Suppressor macrophage treated with lipopolysaccharide for 1 hour (primary cell): Measurements from ENCODE around the gene SYT1.
"Not testable (repeated sequence)": the region's sequence is repeated elsewhere in the genome, so short reads cannot be mapped to it uniquely, and the experiment has no call there.

ENCODE experiments used
- DNase-seq, 3 donors: peaks; one replicate each; pipeline ENCODE4 v3.0.0-alpha.2; 2020 to 2022

The SYT1 gene

DNA sequence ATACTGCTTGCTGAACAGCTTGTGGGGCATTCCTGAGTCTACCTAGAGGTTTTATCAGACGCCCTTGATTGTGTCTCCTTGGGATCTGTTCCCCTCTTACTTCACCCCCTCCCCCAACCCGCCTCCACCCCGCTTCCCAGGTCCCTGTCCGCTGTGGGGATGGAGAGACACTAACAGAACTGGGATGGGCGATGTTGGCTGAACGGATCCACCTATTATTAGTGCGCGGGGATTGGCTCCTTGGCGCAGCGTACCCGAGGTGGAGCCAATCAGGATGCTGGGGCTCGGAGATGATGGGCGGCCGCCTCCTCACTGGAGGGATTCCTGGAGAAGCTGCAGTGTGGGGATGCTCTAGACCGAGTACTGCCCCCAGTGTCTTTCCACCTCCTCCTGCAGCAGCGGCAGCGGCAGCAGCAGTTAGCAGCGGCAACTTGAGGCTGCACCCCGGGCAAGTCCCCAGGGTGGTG is at the start of gene SYT1:
TSS of gene SYT1 (plus strand) at position 372 of the 467 bp plus-strand sequence.
- no peak for DNase-seq

DNA sequence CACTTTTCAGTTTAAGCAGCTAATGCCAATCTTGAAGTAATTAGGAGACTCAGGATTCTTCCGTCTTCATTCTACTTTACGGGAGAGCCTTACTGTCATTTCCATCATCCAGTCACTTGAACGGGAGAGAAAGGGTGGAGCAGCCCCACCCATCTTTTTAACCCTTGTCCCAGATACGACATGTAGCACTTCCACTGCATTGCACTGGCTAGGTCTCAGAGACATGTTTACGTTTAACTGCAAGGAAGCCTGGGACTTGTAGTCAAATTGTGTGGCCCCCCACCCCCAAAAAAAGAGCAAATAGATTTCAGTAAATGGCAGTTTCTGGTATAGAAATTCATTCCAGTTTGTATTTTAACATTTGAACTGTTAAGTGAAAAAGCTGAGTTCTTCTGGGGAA is 46.1 kb upstream of the SYT1 start:
- no peak for DNase-seq

DNA sequence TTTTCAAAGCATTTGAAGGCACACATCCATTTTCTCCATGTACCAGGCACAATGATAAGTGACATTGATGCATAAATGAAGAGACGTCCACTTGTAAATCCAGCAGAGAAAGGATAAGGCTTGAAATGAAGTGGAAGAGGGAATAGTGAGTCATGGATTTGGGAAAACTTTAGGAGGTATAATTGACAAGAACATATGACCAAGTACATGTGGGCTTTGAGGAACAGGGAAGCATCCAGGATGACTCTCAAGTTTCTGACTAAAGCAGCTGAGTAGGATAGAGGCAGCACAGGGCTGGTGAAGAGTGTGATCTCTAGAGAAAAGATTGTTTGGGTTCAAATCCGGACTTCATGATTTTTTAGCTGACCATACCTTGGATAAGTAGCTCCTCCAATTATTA is 43.6 kb upstream of the SYT1 start:
- no peak for DNase-seq

DNA sequence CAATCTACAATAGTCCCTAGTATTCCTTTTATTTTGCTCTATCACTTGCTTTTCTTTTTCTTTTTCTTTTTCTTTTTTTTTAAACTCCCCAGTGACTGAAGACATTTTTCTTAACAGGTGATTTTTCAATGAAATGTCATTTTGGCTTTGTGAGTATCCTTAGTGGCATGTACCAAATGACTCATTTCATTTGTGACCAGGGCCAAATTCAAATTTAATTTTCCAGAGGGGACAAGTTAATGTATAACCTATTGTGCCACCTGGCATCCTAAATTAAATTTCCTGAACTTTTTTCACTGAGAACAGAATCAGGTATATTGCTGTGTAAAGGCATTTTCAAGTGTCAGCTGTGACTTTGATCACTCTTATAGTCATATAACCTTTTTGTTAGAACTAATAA is 39.7 kb upstream of the SYT1 start:
- DNase-seq: no peak

DNA sequence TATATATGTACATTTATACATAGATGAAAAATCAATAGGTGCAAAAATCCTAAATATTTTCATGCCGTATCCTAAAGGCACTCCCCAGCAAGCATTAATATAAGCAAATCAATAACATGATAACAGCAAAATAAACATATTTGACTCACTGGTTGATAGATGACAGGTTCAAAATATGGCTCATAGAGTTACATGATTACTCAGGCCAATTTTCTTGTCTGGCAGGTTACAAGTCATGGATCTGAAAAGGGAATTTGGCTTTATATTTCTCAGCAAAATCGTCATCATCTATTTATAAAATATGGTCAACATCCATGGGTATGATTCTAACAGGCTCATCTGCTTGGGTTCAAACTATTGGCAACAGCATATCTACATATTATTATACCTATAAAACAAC is 34.9 kb upstream of the SYT1 start:
- no peak for DNase-seq

DNA sequence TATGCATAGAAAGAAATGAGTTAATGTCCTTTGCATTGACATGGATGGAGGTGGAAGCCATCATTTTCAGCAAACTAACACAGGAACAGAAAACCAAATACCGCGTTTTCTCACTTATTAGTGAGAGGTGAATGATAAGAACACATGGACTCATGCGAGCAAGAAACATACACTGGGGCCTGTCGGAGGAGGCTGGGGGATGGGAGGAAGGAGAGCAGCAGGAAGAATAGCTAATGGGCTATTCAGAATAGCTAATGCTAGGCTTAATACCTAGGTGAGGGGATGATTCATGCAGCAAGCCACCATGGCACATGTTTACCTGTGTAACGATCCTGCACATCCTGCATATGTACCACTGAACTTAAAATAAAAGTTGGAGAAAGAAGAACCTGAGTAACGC is 29.1 kb upstream of the SYT1 start:
- DNase-seq: no peak

DNA sequence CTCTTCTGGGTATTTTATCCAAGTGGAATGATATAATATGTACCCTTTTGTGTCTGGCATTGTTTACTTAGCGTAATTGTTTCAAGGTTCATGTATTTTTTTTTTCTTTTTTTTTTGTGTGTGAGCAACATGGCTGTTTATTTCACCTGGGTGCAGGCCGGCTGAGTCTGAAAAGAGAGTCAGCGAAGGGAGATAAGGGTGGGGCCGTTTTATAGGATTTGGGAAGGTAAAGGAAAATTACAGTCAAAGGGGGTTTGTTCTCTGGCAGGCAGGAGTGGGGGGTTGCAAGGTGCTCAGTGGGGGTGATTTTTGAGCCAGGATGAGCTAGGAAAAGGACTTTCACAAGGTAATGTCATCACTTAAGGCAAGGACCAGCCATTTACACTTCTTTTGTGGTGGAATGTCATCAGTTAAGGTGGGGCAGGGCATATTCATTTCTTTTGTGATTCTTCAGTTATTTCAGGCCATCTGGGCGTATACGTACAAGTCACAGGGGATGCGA is 24.0 kb upstream of the SYT1 start:
- DNase-seq: not testable (repeated sequence)

DNA sequence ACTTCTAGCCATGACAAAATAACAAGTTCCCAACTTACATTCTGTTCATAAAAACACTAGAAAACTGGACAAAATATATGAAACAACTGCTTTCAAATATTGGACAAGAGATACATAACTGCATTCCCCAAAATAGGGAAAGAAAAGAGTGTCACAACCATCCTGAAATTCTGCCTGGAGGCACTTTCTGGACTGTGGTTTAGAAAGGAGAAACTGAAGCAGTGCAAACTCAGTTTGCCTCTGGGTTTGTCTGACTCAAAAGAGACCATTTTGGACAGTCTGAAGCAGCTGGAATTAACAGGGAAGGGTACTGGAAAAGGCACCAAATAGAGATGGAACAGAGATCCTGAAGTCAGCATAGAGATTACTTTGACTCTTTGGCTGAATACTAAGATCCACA is 11.3 kb upstream of the SYT1 start:
- no peak for DNase-seq

DNA sequence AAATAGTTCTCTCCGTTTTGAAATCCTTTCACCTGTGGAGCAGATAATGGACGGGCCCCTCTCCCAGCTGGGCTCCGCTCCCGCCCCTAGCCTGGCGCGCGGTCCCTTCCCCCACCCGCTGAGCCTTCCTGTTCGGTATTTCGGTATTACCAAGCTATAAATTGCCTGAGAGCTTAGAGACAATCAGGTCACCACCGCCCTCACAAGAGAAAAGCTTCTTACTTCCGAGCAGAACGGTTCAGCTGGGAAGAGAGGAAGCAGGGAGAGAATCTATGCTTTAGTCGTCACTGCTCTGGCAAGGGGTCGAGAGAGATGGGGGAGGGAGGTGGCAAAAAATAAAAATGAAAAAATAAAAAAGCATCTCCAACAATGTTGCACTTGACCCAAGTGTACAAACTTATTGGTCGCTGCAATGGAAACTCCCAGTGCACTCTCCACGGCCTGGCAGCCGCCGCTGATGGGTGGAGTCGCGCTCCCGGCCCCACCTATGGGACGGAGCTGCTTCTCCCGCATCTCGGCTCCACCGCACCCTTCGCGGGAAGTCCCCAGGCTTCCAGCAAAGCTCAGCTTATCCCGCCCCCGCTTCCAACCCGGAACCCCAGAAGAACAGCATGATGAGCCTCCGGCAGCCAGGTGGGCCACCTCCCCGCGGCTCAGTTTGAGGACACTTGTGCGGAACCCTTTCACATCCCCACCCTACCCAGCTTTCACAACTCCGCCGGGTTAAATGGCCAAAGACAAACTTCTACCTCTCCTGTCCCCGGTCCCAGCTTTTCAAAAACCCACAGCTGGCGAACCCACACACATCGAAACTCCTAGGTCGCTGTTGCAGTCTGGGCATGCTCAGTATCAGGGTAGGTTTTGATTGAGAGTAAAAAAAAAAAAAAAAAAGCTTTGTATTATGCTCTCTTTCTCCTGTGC is 832 bp upstream of the SYT1 start:
- peak in 1 of 3 donors; percentile 2 for DNase-seq

DNA sequence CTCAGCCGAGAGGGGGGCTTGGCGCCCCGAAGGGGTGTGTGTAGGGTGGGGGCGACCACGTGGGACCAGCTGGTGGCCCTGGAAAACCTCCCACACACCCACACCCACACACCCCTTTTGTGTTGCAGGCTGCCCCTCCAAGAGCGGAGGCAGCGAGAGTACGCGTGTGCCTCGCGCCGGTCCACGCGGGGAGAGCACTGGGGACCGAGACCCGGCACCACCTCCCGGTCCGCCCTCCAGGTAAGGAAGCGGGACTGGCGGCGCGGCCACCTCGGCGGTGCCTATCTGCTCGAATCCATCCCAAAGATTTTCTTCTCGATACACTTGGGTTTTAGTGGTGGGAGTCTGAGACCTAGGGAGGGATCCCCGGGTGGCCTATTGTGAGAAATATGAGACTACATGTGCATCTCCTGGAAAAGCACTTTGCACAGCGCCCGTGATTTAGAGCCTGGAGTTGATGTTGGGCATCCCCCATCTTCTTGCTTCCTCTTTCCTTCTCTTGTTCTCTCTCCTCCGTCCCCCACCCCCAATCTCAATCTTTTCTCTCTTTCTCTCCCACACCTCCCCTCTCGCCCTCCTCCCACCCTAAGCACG is 393 bp downstream of the SYT1 start:
- DNase-seq: no peak

DNA sequence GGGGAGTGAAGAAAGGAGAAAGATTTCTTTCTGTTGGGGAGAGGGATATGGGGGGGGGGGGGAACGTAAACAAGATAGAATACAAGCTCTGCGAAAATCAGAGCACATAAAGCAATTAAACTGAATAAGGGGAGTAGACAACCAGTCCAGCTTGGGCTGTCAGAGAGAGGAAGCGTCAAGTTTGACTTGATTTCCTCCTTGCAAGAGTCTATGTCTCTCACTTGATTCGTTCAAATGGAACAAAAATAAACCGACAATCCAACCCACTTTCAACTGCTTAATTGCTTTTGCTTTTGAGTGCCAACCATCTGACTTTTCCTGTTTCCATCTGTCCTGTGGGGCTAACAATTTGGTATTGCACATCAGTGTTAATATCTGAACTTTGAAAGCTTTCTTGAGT is 942 bp downstream of the SYT1 start:
- no peak for DNase-seq

DNA sequence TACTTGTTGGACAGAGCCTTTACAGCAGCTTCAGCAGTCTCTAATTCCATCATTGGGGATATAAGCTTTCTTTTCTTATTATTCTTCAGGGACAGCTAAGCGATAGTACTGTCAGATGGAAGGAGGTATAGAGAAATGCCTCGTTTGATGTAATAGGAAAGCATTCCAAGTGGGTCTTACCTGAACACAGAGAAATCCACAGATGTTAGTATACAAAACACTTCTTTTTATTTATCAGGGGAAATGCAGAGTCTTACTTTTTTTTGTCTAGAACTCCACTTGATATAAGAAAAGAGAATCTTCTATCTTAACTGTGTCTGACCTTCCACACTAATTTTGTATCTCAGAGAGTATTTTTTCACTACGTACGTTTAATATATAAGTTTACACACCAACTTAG is 1.9 kb downstream of the SYT1 start:
- DNase-seq: no peak

DNA sequence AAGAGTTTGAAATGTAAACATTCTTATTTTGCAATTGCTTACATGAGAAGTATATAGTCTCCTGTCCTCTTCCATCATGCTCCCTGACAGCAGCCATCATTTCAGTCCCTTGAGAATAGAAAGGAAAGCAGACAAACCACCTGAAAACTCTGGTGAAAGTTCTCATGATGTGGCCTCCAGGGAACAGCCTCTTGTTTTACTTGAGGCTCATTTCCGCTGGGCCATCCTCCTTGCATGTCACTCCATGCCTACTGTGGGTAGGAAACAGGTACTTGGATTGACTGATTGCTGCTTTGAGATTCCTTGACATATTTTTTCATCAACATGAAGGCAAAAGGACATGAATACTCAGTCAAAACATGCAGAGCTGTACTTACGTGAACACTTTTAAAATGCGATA is 6.0 kb downstream of the SYT1 start:
- DNase-seq: no peak

DNA sequence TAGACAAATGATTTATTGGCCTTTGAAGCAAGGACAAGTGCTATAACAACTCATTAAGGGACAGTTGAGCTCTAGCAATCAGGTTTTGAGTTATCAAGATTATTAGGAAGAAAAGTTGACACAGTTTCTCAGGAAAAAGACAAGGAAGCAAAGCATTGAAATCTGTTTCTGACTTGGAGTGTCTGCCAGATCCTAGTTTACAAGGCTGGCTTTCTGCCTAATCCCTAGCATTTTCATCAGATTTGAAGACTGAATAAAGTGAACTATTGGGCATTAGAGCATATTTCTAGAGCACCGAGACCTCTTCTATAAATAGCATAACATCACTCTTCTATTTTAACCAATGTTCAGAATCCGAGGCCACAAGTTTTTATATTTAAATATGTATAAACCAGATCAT is 7.0 kb downstream of the SYT1 start:
- no peak for DNase-seq

DNA sequence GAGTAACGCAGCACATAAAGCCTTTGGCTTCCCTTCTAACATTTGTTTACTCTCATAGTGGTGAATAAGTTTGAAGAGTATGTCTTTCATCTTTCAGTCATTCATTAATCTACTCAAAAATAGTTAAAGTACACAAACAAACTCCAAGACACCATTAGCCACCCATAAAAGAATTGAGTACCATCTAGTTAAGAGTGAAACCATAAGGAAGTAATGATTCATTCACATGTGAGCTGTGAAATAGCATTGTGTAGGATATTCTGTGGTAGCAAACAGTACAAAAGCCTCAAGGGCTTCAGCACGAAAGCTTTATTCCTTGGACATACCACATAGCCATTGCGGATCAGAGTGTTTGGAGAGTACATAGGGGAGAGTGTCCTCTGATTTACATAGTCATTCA is 13.9 kb downstream of the SYT1 start:
- DNase-seq: no peak

DNA sequence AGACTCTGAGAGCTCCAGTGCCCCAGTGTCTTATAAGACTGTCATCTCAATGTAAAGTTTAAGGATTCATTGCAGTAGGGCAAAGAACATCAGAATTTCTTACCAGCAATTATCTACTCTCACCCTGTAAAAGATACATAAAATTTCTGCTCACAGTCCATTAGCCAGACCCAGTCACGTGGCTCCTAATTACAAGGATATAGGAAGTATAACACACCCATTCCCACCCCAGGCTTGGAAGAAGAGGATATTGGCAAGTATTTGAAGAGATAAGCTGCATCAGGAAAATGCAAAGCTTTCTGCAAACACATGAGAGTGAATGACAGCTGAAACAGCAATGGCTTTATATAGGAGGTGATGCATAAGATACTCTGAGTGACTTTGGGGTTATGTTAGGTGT is 14.3 kb downstream of the SYT1 start:
- DNase-seq: no peak

DNA sequence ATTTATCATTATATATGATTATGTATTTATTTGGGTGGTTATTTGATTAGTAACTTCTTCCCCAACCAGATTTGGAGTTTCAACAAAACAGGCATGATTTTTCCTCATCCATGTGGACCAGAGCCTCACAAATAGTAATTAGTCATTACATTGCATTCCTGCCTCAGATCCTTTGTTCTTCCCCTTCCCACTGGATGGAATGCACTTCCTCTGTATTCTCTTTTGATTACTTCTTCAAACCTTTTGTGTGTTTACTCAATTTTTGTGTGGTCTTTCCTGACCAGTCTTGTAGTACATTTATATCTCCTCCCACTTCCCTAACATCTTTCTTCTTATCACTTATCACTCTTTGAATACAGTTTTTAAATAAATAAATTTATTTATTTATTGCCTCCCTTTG is 15.5 kb downstream of the SYT1 start:
- no peak for DNase-seq

DNA sequence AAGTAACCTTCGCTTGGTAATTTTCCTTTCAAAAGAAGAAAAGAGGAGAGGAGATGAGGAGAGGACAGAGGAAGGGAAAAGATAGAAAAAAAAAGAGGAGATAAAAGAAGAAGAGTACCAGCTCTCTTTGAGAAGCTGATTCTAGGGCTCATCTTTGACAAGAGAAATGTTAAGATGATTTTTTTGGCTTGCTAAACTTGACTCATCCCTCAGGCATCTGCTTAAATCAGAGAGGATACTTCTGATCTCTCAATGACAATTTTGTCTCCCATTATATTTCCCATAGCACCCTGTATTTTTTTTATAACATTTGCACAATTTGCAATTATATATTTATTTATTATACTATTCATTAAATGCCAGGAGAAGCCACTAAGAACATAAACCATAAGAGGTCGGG is 17.1 kb downstream of the SYT1 start:
- DNase-seq: no peak

DNA sequence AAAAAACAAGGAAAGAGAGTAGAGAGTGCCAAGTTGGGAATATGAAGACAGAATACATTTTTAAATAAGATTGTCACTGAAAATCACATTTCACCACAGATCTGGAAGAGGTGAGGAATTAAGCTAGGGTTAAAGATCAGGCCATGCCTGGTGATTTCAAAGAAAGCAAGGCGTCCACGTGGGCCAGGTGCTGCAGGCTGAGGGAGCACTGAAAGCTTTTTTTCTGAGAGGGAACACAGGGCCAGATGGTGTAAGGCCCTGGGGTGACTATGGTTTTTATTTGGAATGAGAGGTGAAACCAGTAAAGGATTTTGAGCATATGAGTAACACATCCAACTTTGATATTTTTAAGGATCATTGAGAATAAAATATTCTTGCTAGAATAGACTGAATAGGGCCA is 20.9 kb downstream of the SYT1 start:
- DNase-seq: no peak

DNA sequence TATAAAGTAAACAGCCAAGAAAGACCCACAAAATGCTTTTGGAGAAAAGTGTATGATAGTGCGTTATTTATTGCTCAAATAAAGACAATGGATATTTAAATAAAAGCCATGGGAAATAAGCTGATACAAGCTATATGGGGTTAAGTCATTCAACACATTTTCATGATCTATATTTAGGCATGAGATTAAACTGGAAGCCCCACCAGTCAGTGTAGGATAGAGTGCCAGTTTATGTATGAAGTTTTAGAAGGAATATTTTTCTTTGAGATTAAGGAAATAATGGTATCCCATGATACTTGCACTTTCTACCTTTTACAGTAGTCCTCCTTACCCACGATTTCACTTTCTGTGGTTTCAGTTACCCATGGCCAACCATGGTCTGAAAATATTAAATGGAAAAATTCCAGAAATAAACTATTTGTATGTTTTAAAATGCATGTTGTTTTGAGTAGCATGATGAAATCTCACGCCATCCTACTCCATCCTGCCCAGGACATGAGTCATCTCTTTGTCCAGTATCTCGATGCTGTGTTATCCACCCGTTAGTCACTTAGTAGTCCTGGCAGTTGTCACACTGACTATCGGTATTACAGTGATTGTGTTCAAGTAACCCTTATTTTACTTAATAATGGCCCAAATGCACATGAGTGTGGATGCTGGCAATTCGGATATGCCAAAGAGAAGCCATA is 22.3 kb downstream of the SYT1 start:
- peak in 1 of 3 donors; percentile 3 for DNase-seq

DNA sequence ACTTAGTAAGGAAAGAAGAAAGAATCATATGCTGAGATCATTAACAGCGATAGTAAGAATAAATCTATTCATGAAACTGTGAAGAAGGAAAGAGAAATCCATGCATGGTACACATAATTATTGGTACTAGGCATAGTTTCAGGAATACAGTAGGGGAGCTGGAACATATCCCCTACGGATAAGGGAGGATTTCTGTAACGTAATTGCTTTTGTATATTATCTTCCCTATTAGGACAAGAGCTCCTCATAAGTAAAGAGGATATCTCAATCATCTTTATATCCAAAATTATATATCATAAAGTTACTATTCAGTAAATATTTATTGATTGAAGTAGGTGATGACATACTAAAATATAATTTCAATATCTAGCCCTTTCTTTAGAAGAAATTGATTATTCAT is 22.9 kb downstream of the SYT1 start:
- no peak for DNase-seq

DNA sequence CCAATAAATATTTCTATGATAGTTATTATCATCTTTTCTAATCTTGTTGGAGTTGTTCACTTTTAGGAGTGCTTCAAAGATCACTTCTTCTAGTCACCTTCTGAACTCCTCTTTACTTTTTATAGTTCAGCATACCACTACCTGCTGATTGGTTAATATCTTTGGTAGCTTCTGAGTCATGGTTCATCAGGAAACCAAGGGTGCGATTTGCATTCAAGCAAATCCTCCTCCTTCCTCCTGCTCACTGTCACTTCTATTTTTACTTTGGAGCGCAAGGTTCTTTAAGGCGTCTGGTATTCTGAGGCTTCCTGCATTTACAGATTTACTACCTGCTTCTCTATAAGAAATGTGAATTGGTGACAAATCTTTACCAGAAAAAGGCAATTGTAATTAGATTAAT is 24.0 kb downstream of the SYT1 start:
- DNase-seq: no peak

DNA sequence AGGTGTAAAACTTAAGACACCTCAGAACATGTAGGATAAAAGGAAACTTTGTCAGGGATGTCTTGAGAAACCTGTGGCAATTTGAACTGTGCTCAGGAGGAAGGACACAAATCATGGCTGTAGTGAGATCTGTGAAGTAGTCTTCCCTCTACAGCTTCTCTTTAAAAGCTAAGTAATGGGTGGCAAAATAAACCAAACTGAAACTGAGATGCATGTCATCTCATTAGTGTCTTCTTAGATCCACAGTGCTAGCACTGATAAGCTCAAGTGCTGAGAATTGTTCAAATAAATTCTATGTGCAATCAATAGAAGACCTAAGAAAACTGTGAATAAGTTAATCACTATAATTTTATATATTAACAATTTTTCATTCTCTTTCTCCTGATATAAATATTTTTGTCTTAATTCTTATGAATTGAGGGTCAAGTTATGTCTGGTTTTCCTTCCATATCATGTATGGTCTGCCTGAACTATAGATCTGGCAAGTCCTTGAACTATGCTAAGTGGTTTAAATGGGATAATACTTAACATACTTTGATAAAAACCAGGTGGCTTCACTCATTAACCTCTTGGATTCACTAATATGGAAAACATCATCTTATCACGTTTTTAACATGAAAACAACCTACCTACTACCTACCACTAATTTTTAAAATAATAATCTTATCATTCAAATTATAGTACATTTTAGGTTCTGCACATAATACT is 27.2 kb downstream of the SYT1 start:
- no peak for DNase-seq
